ENCODE results near the gene LGALS9C.
"Not testable (repeated sequence)": the region's sequence is repeated elsewhere in the genome, so short reads cannot be mapped to it uniquely, and the experiment has no call there.

LGALS9C gene

DNA sequence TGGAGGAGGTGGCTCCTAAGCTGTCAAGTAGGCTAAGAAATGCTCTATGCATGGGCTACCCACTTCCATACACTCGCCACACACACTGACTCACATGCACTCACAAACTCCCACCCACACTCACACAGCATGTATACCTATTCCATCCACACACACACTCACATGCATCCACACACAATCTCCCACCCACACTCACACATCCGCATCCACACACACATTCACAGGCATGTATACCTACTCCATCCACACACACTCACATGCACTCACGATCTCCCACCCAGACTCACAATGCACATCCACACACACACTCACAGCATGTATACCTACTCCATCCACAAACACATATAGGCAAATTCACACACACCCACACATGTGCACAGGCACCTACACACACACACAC is 32.1 kb downstream of the LGALS9C start:
- in situ Hi-C loops (cut with HindIII; ENCODE audit: low pct_ligation_motif_present, low pct_unique_long_range_greater_than_20kb, low sequenced_read_pairs); DNase-seq: not testable (repeated sequence)

DNA sequence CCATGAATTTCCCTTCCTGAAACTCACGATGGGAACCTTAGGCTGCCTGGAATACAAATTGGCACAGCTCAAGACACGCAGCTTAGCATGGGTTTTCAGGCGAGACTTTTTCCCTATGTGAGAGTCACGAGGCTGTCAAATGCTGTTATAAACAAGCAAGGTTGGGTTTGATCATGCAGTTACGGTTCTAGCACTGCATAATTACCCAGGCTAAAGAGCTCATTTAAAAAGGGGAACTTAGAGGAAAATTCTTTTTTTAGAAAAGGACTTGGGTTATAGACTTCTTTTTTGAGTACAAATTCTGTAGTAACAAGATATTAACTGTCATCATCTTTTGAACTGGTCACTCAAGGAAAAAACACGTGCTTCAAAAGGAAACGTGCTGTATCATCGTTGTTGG is 44.5 kb downstream of the LGALS9C start:
- in situ Hi-C loops (cut with HindIII; ENCODE audit: low pct_ligation_motif_present, low pct_unique_long_range_greater_than_20kb, low sequenced_read_pairs); DNase-seq: not testable (repeated sequence)

DNA sequence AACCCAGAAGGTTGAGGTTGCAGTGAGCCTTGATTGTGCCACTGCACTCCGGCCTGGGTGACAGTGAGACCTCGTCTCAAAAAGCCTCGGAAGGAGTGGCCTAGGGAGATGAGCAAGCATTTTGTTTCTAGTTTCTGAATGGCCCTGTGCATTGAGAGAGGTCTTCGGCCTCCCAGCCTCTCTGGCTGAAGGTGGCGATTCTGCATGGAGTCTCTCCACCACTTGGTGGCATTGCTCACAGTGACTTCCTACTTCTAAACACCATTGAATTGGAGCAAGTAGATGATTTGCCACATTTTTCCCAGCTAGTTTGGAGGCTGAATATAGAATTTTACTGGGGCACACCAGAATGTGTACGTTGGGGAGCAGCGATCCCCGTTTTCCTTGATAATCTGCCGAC is 48.4 kb downstream of the LGALS9C start:
- in situ Hi-C loops (cut with HindIII; ENCODE audit: low pct_ligation_motif_present, low pct_unique_long_range_greater_than_20kb, low sequenced_read_pairs); DNase-seq: not testable (repeated sequence)

DNA sequence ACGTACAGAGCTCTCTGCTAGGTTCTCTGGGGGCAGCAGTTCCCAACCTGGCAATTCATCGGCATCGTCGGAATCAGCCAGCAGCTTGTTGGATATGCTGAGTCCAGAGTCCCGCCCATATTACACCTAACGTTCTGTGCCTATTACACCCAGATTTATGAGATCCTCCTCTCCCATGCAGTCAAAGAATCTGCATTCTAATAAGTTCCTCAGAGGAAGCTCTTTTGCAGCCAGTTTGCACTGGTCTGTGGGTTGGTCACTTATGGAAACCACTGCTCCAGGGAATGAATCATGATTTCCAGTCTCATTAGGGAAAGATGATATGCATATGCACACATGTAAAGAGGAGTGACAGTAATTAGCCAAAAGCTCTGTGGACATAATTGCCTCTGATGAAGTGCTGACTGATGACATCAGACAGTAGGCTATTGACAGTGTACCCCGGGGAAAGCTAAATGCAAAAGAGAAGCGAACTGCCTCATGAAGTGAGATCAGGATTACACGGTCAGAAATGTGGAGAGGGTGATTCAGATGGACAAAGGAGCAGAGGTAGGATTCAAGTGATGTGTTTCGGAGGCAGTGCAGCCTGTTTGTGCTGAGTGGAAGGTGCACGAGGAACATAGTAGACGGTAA is 49.7 kb downstream of the LGALS9C start:
- DNase-seq; in situ Hi-C loops (cut with HindIII; ENCODE audit: low pct_ligation_motif_present, low pct_unique_long_range_greater_than_20kb, low sequenced_read_pairs): not testable (repeated sequence)

GRCh38 chr17:18527354-18527753 is 50.8 kb downstream of the LGALS9C start:
- in situ Hi-C loops (cut with HindIII; ENCODE audit: low pct_ligation_motif_present, low pct_unique_long_range_greater_than_20kb, low sequenced_read_pairs); DNase-seq: not testable (repeated sequence)

GRCh38 chr17:18528435-18528834 is 51.8 kb downstream of the LGALS9C start:
- in situ Hi-C loops (cut with HindIII; ENCODE audit: low pct_ligation_motif_present, low pct_unique_long_range_greater_than_20kb, low sequenced_read_pairs); DNase-seq: not testable (repeated sequence)

- DNase-seq; in situ Hi-C loops (cut with HindIII; ENCODE audit: low pct_ligation_motif_present, low pct_unique_long_range_greater_than_20kb, low sequenced_read_pairs): not testable (repeated sequence)
Measured at GRCh38 chr17:18528899-18529500, 52.4 kb downstream of the LGALS9C start.

GRCh38 chr17:18530405-18530804 is 53.8 kb downstream of the LGALS9C start:
- in situ Hi-C loops (cut with HindIII; ENCODE audit: low pct_ligation_motif_present, low pct_unique_long_range_greater_than_20kb, low sequenced_read_pairs); DNase-seq: not testable (repeated sequence)

- in situ Hi-C loops (cut with HindIII; ENCODE audit: low pct_ligation_motif_present, low pct_unique_long_range_greater_than_20kb, low sequenced_read_pairs); DNase-seq: not testable (repeated sequence)
Measured at GRCh38 chr17:18542234-18542633, 65.6 kb downstream of the LGALS9C start.

- in situ Hi-C loops (cut with HindIII; ENCODE audit: low pct_ligation_motif_present, low pct_unique_long_range_greater_than_20kb, low sequenced_read_pairs); DNase-seq: not testable (repeated sequence)
Measured at GRCh38 chr17:18542907-18543306, 66.3 kb downstream of the LGALS9C start.

All from ACHN (cell line).